ENCODE results near the gene PTPRM.

PTPRM gene

GRCh38 chr18:7661207-7661606 is 94.1 kb downstream of the PTPRM start:
- TF ChIP-seq CTCF (conservative IDR thresholded peaks at IDR 0.05; ENCODE audit: low read depth, low read length), result no peak
- no peak for DNase-seq (ENCODE audit: low read depth)
- H3K4me3 ChIP-seq (ENCODE audit: low read depth, low read length), result no peak overlapping the region

- no peak overlapping the region for H3K4me3 ChIP-seq (ENCODE audit: low read depth, low read length)
- no peak for TF ChIP-seq CTCF (conservative IDR thresholded peaks at IDR 0.05; ENCODE audit: low read depth, low read length)
- DNase-seq (ENCODE audit: low read depth), result no peak
These were observed 95.8 kb downstream of the PTPRM start for GRCh38 chr18:7662866-7663265.

DNA sequence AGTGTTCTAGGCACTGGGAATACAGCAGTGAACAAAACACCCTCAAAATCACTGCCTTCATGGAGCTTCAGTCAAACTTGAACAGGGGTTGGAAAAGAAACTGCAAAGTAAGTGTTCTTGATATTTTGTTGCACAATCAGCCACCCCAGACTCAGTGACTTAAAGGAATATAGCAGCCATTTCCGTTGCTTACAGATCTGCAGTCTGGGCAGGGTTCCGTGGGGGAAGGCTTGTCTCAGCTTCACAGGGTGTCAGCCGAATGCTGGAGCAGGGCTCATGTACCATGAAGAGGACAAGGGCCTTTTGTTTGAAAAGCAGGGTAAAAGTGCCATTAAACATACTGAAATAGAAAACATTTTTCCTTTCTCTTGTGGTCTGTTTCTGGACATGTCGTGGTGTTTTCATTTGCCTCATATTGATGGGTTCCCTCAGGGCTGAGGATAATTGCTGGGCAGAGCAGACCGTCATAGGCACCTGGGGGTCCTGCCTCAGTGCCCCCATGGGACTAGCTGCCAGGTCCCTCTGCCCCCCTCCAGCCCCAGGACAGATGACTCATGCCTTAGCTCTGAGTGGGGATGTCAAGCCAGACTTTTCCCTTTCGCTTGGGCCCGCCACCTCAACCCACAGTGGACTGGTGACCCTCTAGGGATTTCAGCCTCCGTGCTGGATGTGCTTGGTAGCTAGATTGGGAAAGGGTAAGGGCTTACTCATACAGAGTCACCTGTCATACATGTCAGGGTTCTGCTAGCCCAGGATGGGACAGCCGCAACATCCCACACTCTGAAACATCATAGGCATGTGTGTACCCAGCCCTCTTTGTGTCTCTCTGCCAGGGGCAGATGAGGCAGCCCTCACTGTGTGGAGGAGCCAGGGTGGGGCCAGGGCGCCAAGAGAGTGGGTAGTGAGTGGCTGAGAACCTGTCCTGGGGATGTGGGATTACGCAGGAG is 96.5 kb downstream of the PTPRM start:
- no peak for DNase-seq (ENCODE audit: low read depth)
- no peak overlapping the region for H3K4me3 ChIP-seq (ENCODE audit: low read depth, low read length)
- no peak for TF ChIP-seq CTCF (conservative IDR thresholded peaks at IDR 0.05; ENCODE audit: low read depth, low read length)

DNA sequence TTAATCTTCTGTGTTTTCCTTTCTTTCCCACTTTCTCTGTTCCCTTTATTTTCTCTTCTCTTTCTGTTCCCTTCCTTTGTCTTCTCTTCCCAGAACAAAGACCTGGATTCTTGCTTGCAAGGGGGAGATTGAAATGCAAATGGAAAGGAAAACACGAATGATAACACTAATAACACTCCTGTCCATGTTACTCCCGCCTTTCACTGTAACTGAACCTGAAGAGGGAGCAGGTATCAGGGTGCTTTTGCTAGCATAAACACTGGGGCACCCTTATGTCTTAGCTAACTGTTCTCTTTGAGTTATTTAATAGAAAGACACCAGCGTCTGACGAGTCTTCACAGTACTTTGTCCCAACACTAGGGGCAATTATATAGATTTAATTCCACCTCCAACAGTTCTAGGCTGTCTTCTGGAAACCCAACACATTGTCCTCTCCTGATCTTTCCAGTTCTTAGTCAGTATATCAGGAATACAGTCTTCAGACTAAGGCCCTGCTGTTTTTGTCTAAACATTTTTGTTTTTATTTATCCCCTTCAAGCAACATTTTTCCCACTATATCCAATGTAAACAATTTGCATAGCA is 99.2 kb downstream of the PTPRM start:
- no peak for DNase-seq (ENCODE audit: low read depth)
- no peak overlapping the region for H3K4me3 ChIP-seq (ENCODE audit: low read depth, low read length)
- TF ChIP-seq CTCF (conservative IDR thresholded peaks at IDR 0.05; ENCODE audit: low read depth, low read length), result peak; percentile 12

DNA sequence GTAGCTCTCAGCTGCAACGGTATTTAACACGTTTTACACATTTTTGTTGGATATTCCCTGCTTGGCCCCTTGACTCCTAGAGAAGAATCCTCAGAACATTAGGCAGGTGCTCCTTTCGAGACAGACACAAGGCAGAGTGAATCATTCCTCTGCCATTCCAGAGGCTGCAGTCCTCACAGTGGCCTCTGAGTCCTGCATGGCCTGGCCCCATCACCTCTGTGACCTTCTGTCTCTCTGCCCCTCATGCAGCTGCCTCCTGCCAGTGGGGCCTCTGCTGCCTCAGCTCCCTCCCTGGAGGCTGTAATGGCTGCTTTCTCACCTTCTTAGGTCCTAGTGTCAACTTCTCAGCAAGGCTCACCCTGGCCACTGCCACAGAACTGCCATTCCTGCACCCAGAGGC is 101.3 kb downstream of the PTPRM start:
- no peak overlapping the region for H3K4me3 ChIP-seq (ENCODE audit: low read depth, low read length)
- DNase-seq (ENCODE audit: low read depth), result no peak
- TF ChIP-seq CTCF (conservative IDR thresholded peaks at IDR 0.05; ENCODE audit: low read depth, low read length), result no peak

DNA sequence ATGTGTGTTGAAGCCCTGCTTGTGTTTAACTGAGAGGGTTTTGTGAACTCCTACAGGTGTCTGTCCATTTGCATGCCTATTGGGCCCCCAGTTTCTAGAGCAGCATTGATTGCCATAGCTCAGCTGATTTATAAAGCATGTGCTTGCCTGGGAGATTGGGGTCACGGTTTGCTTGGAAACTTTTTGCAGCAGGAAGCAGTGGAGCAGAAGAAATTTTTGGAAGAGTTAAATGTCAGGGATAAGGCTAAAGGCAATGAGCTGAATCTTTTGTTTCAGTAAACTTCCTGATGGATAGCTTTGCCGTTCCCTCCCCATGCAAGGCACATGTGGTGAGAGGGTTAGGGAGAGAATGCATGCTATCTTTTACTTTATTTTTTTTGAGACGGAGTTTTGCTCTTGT is 102.2 kb downstream of the PTPRM start:
- H3K4me3 ChIP-seq (ENCODE audit: low read depth, low read length), result no peak overlapping the region
- TF ChIP-seq CTCF (conservative IDR thresholded peaks at IDR 0.05; ENCODE audit: low read depth, low read length), result no peak
- DNase-seq (ENCODE audit: low read depth), result no peak

Measured in choroid plexus epithelial cell (primary cell).